Measurements from ENCODE around the gene OLIG1.

- no peak for TF ChIP-seq CTCF (conservative IDR thresholded peaks at IDR 0.05; ENCODE audit: low read length)
- no peak for TF ChIP-seq EZH2phosphoT487 (IDR thresholded peaks at IDR 0.05; ENCODE audit: borderline replicate concordance)
These were observed at the start of gene OLIG1 for GRCh38 chr21:33069994-33070743.

Data from Loucy (cell line).